NOMO-1 (cell line): Measurements from ENCODE around the gene RAB44.
A peak's percentile ranks its signal among the peaks of the same experiment; 100 is the strongest.
"Not testable (repeated sequence)": the region's sequence is repeated elsewhere in the genome, so short reads cannot be mapped to it uniquely, and the experiment has no call there.

Experiments used
- DNase-seq, 2 experiments: peaks; one replicate each; lab custom pipeline; 2025; ENCODE audit not compliant: unreplicated experiment in 2 of 2; lab: John Stamatoyannopoulos, UW

Gene RAB44, protein sequence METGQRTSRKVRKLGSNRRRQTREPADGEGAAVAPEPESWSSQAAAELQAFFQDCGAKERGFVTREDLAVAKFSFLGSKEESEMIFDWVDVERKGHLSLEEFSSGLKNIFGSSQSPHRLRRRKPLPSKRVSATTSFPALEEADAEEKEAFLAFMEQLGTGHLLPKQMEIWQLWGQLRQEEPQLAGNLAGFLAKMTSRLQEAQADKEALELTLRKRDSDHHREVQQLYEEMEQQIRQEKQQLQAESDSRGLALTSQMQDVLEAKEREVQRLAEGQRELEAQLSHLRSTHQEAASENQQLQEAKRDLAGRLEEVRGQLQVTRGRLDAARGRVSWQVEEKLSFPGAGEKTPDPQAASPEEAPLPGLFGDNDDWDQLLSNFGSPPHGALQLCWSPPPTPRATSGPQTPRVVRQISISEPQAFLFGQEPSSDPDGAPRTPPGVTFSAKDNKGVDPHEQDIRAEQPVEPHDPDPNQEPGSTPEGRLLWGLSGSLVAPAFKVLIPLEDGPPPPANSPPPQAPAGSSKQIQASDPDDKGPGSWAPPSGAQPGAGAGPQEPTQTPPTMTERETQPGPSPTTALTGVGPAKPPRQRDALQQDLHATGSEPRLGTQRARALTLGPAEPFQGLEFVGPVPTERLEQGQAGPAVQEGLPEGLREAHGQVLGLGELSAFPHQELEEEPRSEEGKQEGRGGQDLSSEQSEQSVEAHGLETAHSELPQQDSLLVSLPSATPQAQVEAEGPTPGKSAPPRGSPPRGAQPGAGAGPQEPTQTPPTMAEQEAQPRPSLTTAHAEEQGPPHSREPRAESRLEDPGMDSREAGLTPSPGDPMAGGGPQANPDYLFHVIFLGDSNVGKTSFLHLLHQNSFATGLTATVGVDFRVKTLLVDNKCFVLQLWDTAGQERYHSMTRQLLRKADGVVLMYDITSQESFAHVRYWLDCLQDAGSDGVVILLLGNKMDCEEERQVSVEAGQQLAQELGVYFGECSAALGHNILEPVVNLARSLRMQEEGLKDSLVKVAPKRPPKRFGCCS

DNA sequence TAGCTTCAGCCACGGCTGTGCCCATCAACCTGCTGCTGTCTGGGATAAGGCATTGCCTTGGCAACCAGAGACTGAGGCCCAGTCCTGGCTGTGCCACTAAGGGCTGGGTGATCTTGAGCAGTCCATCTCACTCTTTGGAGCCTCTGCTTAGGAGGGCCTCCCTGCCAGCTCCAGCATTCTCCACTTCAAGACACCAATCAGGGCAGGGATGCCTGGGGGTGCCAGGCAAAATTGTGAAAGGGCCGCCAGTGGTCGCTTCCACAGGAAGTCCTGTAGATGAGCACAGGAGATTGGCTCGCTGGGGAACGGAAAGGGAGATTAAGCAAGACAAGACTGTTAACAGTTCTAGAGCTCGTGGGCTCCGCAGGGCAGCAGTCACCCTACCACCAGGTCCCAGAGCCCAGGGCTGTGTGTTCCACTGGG is at the start of gene RAB44:
TSS of gene RAB44 (plus strand) at position 346 of the 423 bp plus-strand sequence. CDS start 6,410 bp downstream, outside the sequence.
- peak; percentile 87 to 88 for DNase-seq

DNA sequence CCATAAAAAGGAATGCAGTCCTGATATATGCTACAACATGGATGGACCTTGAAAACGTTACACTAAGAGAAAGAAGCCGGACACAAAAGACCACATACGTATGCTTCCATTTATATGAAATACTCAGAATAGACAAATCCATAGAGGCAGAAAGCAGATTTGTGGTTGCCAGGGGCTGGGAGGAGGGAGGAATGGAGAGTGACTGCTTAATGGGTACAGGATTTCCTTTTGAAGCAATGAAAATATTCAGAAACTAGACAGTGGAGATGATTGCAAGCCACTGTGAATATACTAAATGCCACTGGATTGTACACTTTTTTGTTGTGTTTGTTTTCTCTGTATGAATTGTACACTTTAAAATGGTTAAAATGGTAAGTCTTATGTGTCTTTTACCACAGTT is 48.5 kb upstream of the RAB44 start:
- no peak for DNase-seq

DNA sequence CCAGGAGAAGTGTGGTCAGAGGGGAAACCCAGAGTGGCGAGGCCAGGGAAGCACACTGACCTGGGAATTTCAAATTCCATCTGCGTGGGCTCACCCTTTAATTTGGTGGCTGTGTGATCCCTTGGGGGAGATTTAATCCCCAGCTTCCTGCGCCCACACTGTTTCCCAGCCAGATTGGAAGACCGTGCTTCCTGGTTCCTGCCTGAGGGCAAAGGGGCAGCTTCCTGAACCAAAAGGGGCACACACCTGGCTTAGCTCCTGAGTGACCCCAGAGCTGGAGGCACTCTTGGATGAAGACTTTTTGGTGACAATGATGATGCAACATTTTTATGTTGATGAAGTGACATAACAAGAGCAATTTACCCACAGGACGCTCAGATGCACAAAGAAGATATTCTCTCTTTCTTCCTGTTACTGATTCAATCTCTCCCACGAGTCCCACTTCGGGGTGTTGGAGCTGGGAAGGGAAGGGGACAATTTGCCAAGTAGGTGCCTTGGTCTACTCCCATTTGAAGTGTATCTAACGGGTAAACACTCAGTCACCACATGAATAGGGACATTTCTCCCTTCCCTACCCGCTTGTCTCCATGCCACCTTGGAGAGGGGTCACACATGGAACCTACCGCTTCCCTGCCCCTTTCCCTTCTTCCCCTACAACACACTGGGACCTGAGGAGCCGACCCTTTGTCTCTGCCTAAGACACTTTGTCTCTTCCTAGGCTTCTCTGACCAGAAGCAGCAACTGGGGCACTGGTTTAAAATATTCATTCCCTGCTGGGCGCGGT is 47.7 kb upstream of the RAB44 start:
- DNase-seq: peak; percentile 18 to 68

DNA sequence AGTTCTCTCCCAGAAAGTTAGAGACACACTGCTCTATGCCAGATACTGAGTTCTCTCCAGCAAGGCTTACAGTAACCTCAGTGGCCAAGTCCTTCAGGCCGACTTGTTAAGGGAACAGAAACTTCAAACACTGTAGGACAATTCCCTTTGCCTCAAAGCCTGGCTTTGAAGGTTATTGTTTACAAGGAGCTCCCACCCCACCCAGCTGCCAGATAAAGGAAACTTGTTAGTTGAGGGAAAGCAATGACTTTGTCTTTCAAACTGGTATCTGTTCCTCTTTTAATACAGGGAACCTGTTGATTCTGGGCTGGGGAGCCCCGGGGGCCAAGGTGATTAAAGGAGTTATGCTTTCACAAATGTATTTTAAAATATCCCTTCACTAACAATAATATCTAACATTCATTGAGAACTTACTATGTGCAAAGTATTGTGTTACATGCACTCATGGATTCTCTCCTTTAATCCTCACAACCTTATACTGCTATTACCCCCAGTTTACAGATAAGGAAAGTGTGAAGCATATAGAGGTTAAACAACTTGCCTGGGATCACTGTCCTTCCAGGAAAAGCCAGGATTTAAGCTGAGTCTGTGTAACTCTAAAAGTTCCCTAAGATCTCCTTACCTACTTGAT is 46.7 kb upstream of the RAB44 start:
- peak; percentile 87 to 92 for DNase-seq

DNA sequence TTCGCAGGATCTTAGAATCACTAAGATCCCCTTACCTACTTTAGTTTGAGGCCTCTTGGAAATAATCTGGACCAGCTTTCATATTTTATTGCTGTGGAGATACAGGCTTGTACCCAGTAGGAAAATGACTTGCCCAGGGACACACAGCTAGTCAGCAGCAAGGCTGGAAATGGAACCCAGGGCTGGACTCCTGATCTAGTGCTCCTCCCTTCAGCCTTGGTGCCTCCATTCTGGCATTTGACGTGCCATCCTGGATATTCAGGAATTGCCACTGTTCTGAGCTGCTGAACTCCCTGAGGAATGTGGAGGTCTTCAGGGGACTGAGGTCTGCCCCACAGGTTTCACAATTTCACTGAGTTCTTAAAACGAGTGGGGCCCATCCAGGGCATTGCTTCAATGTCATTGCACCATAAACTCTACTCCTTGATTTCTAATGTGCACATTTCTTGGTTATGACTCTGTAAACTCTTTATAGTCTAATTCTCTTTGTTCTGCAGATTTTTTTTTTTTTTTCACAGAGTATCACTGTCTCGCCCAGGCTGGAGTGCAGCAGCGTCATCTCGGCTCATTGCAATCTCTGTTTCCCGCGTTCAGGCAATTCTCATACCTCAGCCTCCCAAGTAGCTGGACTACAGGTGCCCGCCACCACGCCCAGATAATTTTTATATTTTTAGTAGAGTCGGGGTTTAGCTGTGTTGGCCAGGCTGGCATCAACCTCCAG is 45.8 kb upstream of the RAB44 start:
- DNase-seq: peak; percentile 57 to 77

DNA sequence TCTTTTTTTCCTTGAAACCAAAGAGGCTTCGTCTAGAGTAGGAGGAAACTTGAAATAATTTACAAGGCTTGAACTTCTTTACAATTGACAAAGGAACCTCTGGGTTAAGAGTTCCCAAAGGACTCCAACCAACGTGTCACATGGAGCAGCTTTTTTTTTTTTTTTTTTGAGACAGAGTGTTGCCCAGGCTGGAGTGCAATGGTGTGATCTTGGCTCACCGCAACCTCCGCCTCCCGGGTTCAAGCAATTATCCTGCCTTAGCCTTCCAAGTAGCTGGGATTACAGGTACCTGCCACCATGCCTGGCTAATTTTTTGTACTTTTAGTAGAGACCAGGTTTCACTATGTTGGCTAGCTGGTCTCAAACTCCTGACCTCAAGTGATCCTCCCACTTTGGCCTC is 43.2 kb upstream of the RAB44 start:
- DNase-seq: not testable (repeated sequence)

DNA sequence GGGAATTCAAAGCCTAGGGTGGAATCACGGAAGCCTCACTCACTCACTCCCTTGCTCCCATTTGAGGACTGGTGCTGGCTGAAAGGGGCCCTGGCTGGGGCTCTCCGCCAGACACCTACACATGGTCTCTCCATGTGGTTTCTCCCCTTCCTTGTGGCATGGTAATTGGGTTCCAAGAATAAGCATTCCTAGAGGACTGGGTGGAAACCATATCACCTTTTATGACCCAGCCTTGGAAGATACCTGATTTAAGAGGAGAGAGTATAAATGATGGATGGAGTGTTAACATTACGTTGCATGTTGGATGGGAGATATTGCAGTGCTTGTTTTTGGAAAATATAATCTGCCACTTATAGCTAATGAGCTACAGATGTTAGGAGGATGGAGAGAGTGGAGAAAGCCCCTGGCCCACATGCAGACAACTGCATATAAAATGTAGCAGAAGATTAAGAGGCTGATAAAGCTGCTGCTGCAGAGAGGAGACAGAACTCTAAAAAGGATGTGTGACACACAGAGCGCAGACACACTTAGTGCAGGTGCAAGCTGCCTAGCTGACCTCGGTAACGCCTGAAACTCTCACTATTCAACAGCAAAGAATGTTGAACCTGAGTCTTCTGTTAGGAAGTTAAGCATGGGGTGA is 42.4 kb upstream of the RAB44 start:
- DNase-seq: no peak

DNA sequence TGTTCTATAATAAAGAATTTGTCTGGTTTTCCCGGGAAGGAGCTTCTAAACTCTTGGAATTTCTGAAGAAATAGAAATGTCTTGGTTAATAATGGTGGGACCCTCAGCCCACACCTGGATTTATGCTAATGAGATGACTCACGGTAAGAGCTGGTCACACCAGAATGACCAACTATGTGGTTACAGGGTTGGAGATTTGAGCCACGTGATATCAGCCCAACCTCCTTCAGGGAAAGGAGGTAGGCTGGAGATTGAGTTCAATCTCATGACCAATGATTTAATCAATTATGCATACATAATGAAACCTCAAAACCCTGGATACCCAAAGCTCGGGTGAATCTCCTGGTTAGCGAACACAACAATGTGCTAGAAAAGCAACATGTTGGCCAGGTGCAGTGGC is 41.2 kb upstream of the RAB44 start:
- no peak for DNase-seq

DNA sequence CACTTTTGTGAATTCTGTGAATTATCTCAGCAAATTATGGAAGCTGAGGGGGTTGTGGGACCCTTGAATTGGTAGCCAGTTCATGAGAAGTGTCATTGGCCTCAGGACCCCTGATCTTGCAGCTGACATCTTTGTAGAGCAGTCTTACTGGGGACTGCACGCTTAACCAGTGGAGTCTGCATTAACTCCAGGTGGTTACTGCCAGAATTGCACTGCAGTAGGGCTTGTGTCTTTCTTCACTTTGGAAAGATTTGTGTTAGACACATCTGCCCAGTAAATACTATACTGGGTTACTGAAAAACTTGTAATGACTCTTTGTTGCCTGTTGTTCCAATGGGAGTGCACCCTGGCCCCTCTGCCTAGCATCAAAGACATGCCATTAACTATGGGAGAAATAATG is 40.4 kb upstream of the RAB44 start:
- no peak for DNase-seq

DNA sequence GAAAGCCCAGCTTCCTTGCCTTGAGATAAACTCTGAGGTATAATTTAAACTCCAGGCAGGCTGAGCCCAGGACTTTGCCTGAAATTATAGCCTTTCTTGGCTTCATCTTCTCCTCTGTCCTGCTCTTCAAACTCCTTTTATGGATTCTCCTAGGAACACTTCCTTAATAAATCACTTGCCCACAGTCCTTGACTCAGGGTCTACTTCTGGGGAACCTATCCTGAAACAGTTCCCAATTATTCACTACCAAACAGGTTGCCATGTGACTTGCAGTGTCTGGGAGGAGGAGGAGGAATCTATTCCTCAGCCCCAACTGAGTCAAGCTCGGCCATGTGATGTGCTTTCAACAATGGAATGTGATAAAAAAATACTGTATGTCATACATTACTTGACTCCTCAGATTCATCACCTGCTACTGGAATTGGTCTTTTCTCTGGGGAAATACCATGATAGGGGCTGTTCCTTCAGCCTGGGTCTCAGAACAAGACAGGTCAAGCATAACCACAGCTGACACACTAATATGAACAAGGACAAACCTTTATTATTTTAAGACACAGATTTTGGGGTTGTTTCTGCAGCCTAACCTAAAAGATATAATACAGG is 39.6 kb upstream of the RAB44 start:
- no peak for DNase-seq

DNA sequence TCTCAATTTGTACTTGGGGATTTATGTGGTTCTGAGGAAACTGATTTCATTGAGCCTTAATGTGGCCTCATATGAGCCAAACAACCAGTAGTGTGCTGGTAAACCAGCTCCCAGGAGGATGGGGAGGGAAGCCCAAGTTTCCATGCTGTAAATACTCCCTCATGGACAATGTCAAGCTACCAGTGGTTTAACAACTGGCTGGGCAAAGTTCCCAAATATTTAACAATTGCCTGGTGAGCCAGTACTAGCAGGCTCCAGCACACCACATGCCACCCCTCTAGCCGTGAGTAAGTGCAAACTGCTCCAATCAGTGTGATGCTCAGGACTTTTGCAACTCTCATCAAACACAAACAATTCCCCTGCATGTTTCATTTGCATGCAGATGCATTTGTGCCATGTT is 38.4 kb upstream of the RAB44 start:
- no peak for DNase-seq

DNA sequence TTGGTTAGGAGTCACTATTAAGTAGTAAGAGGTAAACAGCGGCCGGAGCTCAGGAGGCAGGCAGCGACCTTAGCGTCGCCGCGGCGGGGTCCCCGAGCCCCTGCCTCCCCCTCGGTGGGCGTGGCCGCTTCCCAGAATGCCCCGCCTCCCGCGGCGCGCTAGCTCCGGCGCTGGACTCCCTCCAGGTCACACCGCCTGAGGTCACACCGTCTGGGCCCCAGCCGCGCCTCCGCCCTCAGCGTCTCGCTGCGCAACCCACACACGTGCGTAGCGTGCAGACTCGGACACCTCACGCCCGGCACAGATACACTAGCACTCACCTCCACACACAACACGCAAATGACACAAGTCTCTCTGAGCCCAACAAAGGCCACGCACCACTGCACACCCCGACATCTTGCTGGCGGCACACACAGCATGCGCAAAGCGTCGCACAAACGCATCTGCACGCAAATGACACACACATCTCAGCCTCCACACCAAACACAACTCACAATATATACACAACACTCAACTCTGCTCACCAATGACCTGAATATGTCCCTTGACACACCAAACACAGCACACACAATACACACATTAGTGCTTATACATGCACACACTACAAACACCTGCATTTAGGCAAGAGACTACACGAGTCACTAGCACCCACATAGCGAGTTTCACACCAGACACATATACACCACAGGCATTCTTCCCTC is 36.7 kb upstream of the RAB44 start:
- no peak for DNase-seq

DNA sequence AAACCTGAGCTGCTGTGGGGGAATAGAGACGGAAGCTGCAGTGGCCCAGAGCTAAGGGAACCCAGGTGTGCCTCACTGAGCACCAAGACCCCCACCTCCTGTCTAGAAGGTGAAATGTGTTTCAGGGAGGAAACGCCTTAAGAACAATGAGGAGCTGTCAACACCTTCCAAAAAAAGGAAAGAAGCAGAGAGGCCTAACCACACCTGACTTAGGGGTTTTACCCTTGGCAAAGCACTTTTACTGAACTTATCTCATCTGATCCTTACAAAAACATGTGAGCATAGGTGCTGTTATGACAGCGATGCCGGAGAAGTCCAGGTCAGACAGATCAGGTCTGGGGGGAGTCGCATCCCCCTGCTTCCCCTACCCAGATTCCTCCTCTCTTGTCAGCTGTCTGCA is 35.2 kb upstream of the RAB44 start:
- DNase-seq: no peak

DNA sequence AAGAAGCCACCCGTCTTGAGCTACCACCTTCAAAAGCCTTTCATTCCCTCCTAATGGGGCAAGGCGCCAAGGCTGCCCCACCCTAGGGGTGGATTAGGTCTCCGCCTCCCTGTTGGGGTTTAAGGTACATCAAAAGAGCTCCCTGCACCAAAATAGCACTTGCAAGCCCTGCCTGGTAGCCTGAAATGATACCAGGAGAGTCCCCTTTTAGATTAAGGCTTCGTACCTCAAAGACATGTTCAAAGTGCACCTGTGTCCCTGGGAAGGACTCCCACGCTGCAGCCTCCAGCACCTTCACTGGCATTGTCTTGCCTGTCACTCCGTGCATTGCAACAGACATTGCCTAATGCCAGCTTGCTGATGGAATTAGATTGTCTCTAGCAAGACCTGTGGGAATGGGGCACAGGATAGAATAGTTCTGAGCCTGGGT is 34.8 kb upstream of the RAB44 start:
- no peak for DNase-seq

DNA sequence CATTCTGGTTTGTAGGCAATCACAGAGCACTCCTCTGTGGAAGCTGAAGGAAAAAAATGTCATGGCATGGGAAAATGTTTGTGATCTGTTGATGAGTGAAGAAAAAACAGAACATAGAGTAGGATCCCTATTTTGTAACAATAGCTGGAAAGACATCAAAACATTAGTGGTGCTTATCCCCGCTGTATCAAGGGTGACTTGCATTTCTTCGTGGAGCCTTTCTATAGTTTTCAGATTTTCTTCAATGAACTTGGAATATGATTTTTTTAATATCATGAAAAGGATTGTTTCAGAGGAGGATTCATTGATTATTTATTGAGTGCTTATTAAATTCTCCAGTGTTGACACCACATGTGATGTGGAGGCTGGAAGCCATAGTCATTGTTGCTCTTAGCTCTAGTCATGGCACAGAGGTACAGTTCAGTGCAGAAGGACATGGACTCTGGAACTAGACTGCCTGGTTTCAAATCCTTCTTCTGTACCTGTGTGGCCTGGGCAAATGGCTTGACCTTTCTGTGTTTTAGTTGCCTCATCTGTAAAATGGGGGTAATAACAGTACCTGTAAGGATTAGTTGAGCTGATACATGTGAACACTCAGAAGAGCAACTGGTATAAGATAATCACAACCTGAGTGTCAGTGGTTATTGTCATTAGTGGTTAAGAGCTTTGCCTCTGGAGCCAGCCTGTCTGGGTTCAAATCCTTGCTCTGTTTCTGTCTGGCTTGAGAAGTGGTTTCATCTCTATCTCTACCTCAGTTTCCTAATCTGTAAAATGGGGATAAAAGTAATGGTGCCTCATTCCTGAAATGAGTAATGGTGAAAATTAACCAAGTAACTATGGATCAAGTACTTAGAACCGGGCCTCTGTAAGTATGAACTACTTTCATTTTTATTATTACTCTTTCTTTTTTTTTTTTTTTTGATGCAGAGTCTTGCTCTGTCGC is 33.9 kb upstream of the RAB44 start:
- no peak for DNase-seq

DNA sequence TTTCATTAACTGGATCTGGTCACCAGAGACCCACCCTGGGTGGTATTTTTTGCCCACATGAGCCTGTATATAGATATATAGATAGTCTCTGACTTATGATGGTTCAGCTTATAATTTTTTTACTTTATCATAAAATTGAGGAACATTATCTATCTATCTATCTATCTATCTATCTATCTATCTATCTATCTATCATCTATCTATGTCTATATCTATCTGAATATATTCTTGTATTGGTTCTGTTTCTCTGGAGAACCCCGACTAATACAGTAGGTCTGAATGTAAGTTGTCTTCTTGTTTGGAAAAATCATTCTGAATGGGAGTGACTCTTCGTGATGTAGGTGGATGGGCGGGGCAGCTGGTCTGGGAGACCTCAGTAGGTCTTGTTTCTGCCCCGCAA is 32.4 kb upstream of the RAB44 start:
- DNase-seq: no peak

DNA sequence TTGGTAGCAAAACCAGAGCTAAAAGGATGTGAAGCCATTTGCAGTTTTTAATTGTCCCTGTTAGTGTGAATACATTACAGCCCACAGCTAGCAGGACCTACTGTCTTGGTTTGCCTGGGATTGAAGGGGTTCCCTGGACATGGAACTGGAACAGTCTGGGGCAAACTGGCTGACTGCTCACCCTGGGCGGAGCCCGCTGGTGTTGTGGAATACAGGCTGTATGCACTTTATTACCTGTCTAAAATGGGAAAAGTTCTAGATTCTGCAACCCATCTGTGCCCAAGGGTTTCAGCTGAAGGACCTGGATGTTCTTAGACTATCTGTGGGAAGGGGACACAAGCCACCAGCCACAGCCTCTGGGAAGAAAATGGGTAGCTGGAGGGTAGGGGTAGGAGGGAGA is 31.3 kb upstream of the RAB44 start:
- DNase-seq: no peak
